ENCODE data around the gene NEURL3.
"Not testable (repeated sequence)": the region's sequence is repeated elsewhere in the genome, so short reads cannot be mapped to it uniquely, and the experiment has no call there.

NEURL3 gene

GRCh38 chr2:96464651-96465050, 40.5 kb downstream of the NEURL3 start:
- H3K9me3 ChIP-seq (ENCODE audit: control insufficient read depth in 5 of 5, low read length in 5 of 5), result peaks cover 0 to 4% (median 0%) of the 10 kb centered on the region in 5 donors
- no peaks in the 10 kb centered on the region for H3K4me1 ChIP-seq (ENCODE audit: control insufficient read depth in 5 of 5, insufficient read depth in 5 of 5, low read length in 5 of 5)
- no peak overlapping the region for H3K4me3 ChIP-seq (ENCODE audit: low read depth in 1 of 5, low read length in 5 of 5)
- no peaks in the 10 kb centered on the region for H3K36me3 ChIP-seq (ENCODE audit: control insufficient read depth in 5 of 5, insufficient read depth in 5 of 5, low read length in 5 of 5)
- H3K9ac ChIP-seq (ENCODE audit: low read length in 5 of 5), result no peak overlapping the region
- no peak overlapping the region for H3K27ac ChIP-seq (ENCODE audit: low read depth, low read length)
- H3K27me3 ChIP-seq (ENCODE audit: control insufficient read depth in 5 of 5, insufficient read depth in 4 of 5, low read length in 5 of 5), result no peaks in the 10 kb centered on the region

- Histone ChIP-seq H3K4me1 (ENCODE audit: control insufficient read depth in 5 of 5, insufficient read depth in 5 of 5, low read length in 5 of 5) (no peaks in the 10 kb centered on the region), H3K27ac (ENCODE audit: low read depth, low read length) (no peak overlapping the region), H3K36me3 (ENCODE audit: control insufficient read depth in 5 of 5, insufficient read depth in 5 of 5, low read length in 5 of 5) (no peaks in the 10 kb centered on the region), H3K4me3 (ENCODE audit: low read depth in 1 of 5, low read length in 5 of 5) (no peak overlapping the region), H3K9ac (ENCODE audit: low read length in 5 of 5) (no peak overlapping the region), H3K9me3 (ENCODE audit: control insufficient read depth in 5 of 5, low read length in 5 of 5) (peaks cover 0 to 4% (median 3%) of the 10 kb centered on the region in 5 donors), H3K27me3 (ENCODE audit: control insufficient read depth in 5 of 5, insufficient read depth in 4 of 5, low read length in 5 of 5) (no peaks in the 10 kb centered on the region)
These were observed 41.1 kb downstream of the NEURL3 start for GRCh38 chr2:96464061-96464460.

GRCh38 chr2:96463119-96463518, 42.0 kb downstream of the NEURL3 start:
- no peak overlapping the region for H3K4me3 ChIP-seq (ENCODE audit: low read depth in 1 of 5, low read length in 5 of 5)
- H3K9ac ChIP-seq (ENCODE audit: low read length in 5 of 5), result no peak overlapping the region
- H3K9me3 ChIP-seq (ENCODE audit: control insufficient read depth in 5 of 5, low read length in 5 of 5), result peaks cover 0 to 4% (median 3%) of the 10 kb centered on the region in 5 donors
- no peaks in the 10 kb centered on the region for H3K27me3 ChIP-seq (ENCODE audit: control insufficient read depth in 5 of 5, insufficient read depth in 4 of 5, low read length in 5 of 5)
- no peaks in the 10 kb centered on the region for H3K36me3 ChIP-seq (ENCODE audit: control insufficient read depth in 5 of 5, insufficient read depth in 5 of 5, low read length in 5 of 5)
- H3K4me1 ChIP-seq (ENCODE audit: control insufficient read depth in 5 of 5, insufficient read depth in 5 of 5, low read length in 5 of 5), result no peaks in the 10 kb centered on the region
- H3K27ac ChIP-seq (ENCODE audit: low read depth, low read length), result no peak overlapping the region

DNA sequence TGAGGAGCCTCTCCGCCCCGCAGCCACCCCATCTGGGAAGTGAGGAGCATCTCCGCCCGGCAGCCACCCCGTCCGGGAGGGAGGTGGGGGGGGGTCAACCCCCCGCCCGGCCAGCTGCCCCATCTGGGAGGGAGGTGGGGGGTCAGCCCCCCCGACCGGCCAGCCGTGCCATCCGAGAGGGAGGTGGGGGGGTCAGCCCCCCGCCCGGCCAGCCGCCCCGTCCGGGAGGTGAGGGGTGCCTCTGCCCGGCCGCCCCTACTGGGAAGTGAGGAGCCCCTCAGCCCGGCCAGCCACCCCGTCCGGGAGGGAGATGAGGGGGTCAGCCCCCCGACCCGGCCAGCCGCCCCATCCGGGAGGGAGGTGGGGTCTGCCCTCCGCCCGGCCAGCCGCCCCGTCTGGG, 43.5 kb downstream of the NEURL3 start:
- not testable (repeated sequence) for H3K36me3 ChIP-seq (ENCODE audit: control insufficient read depth in 5 of 5, insufficient read depth in 5 of 5, low read length in 5 of 5); H3K27ac ChIP-seq (ENCODE audit: low read depth, low read length); H3K4me1 ChIP-seq (ENCODE audit: control insufficient read depth in 5 of 5, insufficient read depth in 5 of 5, low read length in 5 of 5); H3K9ac ChIP-seq (ENCODE audit: low read length in 5 of 5); H3K4me3 ChIP-seq (ENCODE audit: low read depth in 1 of 5, low read length in 5 of 5); H3K27me3 ChIP-seq (ENCODE audit: control insufficient read depth in 5 of 5, insufficient read depth in 4 of 5, low read length in 5 of 5); H3K9me3 ChIP-seq (ENCODE audit: control insufficient read depth in 5 of 5, low read length in 5 of 5)

- no peaks in the 10 kb centered on the region for H3K4me1 ChIP-seq (ENCODE audit: control insufficient read depth in 5 of 5, insufficient read depth in 5 of 5, low read length in 5 of 5)
- H3K9me3 ChIP-seq (ENCODE audit: control insufficient read depth in 5 of 5, low read length in 5 of 5), result no peaks in the 10 kb centered on the region
- H3K36me3 ChIP-seq (ENCODE audit: control insufficient read depth in 5 of 5, insufficient read depth in 5 of 5, low read length in 5 of 5), result no peaks in the 10 kb centered on the region
- no peak overlapping the region for H3K27ac ChIP-seq (ENCODE audit: low read depth, low read length)
- no peak overlapping the region for H3K4me3 ChIP-seq (ENCODE audit: low read depth in 1 of 5, low read length in 5 of 5)
- H3K9ac ChIP-seq (ENCODE audit: low read length in 5 of 5), result no peak overlapping the region
- H3K27me3 ChIP-seq (ENCODE audit: control insufficient read depth in 5 of 5, insufficient read depth in 4 of 5, low read length in 5 of 5), result peaks cover 0 to 9% (median 0%) of the 10 kb centered on the region in 5 donors
These were observed 53.1 kb downstream of the NEURL3 start for GRCh38 chr2:96452053-96452452.

DNA sequence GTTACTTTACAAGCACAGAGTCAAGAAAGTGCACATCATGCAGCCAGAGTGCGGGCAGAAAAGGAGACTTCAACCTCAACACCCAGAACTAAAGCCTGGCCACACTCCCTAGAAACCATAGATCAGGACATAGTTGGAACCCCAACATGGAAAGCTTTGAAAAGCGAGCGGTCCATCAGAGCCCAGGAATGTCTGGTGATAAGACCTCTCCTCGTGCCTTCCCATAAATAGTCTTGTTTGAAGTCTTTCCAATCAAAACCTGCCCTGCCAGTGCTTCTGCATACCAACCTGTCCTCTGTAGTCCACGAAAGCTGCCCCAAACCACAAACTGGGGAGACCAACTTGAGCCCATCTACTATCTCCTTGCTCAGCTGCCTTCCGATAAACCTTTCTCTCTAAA, 55.5 kb downstream of the NEURL3 start:
- H3K27ac ChIP-seq (ENCODE audit: low read depth, low read length), result no peak overlapping the region
- no peaks in the 10 kb centered on the region for H3K9me3 ChIP-seq (ENCODE audit: control insufficient read depth in 5 of 5, low read length in 5 of 5)
- no peaks in the 10 kb centered on the region for H3K4me1 ChIP-seq (ENCODE audit: control insufficient read depth in 5 of 5, insufficient read depth in 5 of 5, low read length in 5 of 5)
- no peak overlapping the region for H3K4me3 ChIP-seq (ENCODE audit: low read depth in 1 of 5, low read length in 5 of 5)
- H3K9ac ChIP-seq (ENCODE audit: low read length in 5 of 5), result no peak overlapping the region
- H3K27me3 ChIP-seq (ENCODE audit: control insufficient read depth in 5 of 5, insufficient read depth in 4 of 5, low read length in 5 of 5), result peaks cover 0 to 9% (median 0%) of the 10 kb centered on the region in 5 donors
- H3K36me3 ChIP-seq (ENCODE audit: control insufficient read depth in 5 of 5, insufficient read depth in 5 of 5, low read length in 5 of 5), result no peaks in the 10 kb centered on the region

DNA sequence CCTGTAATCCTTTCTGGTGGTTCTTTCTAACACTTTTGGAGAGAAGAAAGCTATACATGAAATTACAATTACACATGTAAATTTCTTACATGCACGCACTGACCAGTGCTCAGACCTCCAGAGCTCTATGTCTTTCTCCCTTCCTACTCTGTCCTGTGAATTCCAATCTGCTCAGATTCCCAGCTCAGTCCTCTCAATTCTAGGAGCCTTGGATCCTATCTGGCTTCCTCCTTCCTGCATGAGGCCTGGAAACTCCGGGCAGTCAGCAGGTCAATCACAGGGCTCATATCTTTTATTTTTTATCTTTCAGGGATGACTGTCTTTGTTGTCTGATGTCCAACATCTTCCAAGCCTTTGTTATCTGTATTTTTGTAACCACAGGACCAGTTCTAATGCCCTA, 56.0 kb downstream of the NEURL3 start:
- Histone ChIP-seq H3K27me3 (ENCODE audit: control insufficient read depth in 5 of 5, insufficient read depth in 4 of 5, low read length in 5 of 5) (peaks cover 0 to 9% (median 0%) of the 10 kb centered on the region in 5 donors), H3K36me3 (ENCODE audit: control insufficient read depth in 5 of 5, insufficient read depth in 5 of 5, low read length in 5 of 5) (no peaks in the 10 kb centered on the region), H3K9ac (ENCODE audit: low read length in 5 of 5) (no peak overlapping the region), H3K27ac (ENCODE audit: low read depth, low read length) (no peak overlapping the region), H3K9me3 (ENCODE audit: control insufficient read depth in 5 of 5, low read length in 5 of 5) (no peaks in the 10 kb centered on the region), H3K4me3 (ENCODE audit: low read depth in 1 of 5, low read length in 5 of 5) (no peak overlapping the region), H3K4me1 (ENCODE audit: control insufficient read depth in 5 of 5, insufficient read depth in 5 of 5, low read length in 5 of 5) (no peaks in the 10 kb centered on the region)

DNA sequence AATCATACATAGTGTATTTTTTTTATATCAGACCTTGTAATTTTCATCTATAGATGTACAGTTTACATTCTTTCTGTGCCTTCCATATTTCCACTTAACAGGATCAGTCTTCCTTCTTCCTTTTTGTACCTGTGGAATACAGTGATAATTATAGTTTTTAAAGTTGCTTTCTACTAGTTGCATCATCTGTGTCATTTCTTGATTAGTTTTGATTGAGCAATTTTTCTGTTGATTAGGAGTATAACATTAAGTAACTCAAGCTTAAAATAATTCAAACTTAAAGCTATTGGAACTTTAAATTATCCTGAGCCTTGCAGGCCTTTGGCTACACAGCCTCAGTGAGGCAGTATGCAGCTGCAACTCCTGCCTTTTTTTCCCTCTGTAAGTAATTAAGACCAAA, 57.4 kb downstream of the NEURL3 start:
- Histone ChIP-seq H3K27me3 (ENCODE audit: control insufficient read depth in 5 of 5, insufficient read depth in 4 of 5, low read length in 5 of 5) (peaks cover 0 to 4% (median 0%) of the 10 kb centered on the region in 5 donors), H3K27ac (ENCODE audit: low read depth, low read length) (no peak overlapping the region), H3K36me3 (ENCODE audit: control insufficient read depth in 5 of 5, insufficient read depth in 5 of 5, low read length in 5 of 5) (no peaks in the 10 kb centered on the region), H3K4me1 (ENCODE audit: control insufficient read depth in 5 of 5, insufficient read depth in 5 of 5, low read length in 5 of 5) (no peaks in the 10 kb centered on the region), H3K4me3 (ENCODE audit: low read depth in 1 of 5, low read length in 5 of 5) (no peak overlapping the region), H3K9me3 (ENCODE audit: control insufficient read depth in 5 of 5, low read length in 5 of 5) (no peaks in the 10 kb centered on the region), H3K9ac (ENCODE audit: low read length in 5 of 5) (no peak overlapping the region)
